Measurements from ENCODE around the gene SMCO3.

The SMCO3 gene

GRCh38 chr12:14844401-14844800, 30.4 kb upstream of the SMCO3 start:
- no peaks in the 10 kb centered on the region for H3K36me3 ChIP-seq (replicated peaks)
- no peak for TF ChIP-seq CTCF (IDR thresholded peaks at IDR 0.05; ENCODE audit: low read depth, low read length, missing control alignments)
- in situ Hi-C loops (cut with HindIII; ENCODE audit: low pct_ligation_motif_present, low sequenced_read_pairs) = no loop called here
- no peak overlapping the region for H3K27ac ChIP-seq
- no peak overlapping the region for H3K4me3 ChIP-seq (ENCODE audit: low read depth, low read length)
- DNase-seq = no peak
- H3K27me3 ChIP-seq (replicated peaks) = no peaks in the 10 kb centered on the region

GRCh38 chr12:14843425-14843887, 29.5 kb upstream of the SMCO3 start, which contains the start of gene ART4:
Gene ART4, minus strand, starts transcription at chr12:14843526. Its CDS starts 413 bp downstream, at chr12:14843113.
- H3K36me3 ChIP-seq (replicated peaks) = no peaks in the 10 kb centered on the region
- in situ Hi-C loops (cut with HindIII; ENCODE audit: low pct_ligation_motif_present, low sequenced_read_pairs) = no loop called here
- no peak for DNase-seq
- no peaks in the 10 kb centered on the region for H3K27me3 ChIP-seq (replicated peaks)
- no peak for TF ChIP-seq CTCF (IDR thresholded peaks at IDR 0.05; ENCODE audit: low read depth, low read length, missing control alignments)
- H3K27ac ChIP-seq = no peak within 1 kb of the TSS
- H3K4me3 ChIP-seq (ENCODE audit: low read depth, low read length) = no peak within 1 kb of the TSS

GRCh38 chr12:14842315-14842714, 28.3 kb upstream of the SMCO3 start:
- no peak for TF ChIP-seq CTCF (IDR thresholded peaks at IDR 0.05; ENCODE audit: low read depth, low read length, missing control alignments)
- H3K27ac ChIP-seq = no peak overlapping the region

GRCh38 chr12:14841761-14842160, 27.8 kb upstream of the SMCO3 start:
- in situ Hi-C loops (cut with HindIII; ENCODE audit: low pct_ligation_motif_present, low sequenced_read_pairs) = no loop called here
- DNase-seq = peak; percentile 62
- TF ChIP-seq CTCF (IDR thresholded peaks at IDR 0.05; ENCODE audit: low read depth, low read length, missing control alignments) = no peak
- Histone ChIP-seq H3K27me3 (replicated peaks) (no peaks in the 10 kb centered on the region), H3K27ac (no peak overlapping the region), H3K4me3 (ENCODE audit: low read depth, low read length) (no peak overlapping the region), H3K36me3 (replicated peaks) (no peaks in the 10 kb centered on the region)

More at GRCh38 chr12:14842315-14842714, 28.3 kb upstream of the SMCO3 start:
- no peak for DNase-seq
- in situ Hi-C loops (cut with HindIII; ENCODE audit: low pct_ligation_motif_present, low sequenced_read_pairs) = no loop called here
- Histone ChIP-seq H3K27me3 (replicated peaks) (no peaks in the 10 kb centered on the region), H3K36me3 (replicated peaks) (no peaks in the 10 kb centered on the region), H3K4me3 (ENCODE audit: low read depth, low read length) (no peak overlapping the region)

GRCh38 chr12:14840616-14841015, 26.6 kb upstream of the SMCO3 start:
- H3K27me3 ChIP-seq (replicated peaks) = no peaks in the 10 kb centered on the region
- H3K36me3 ChIP-seq (replicated peaks) = no peaks in the 10 kb centered on the region
- no peak overlapping the region for H3K27ac ChIP-seq
- in situ Hi-C loops (cut with HindIII; ENCODE audit: low pct_ligation_motif_present, low sequenced_read_pairs) = no loop called here
- DNase-seq = no peak
- no peak for TF ChIP-seq CTCF (IDR thresholded peaks at IDR 0.05; ENCODE audit: low read depth, low read length, missing control alignments)
- no peak overlapping the region for H3K4me3 ChIP-seq (ENCODE audit: low read depth, low read length)

GRCh38 chr12:14839262-14839661, 25.3 kb upstream of the SMCO3 start:
- TF ChIP-seq CTCF (IDR thresholded peaks at IDR 0.05; ENCODE audit: low read depth, low read length, missing control alignments) = no peak
- in situ Hi-C loops (cut with HindIII; ENCODE audit: low pct_ligation_motif_present, low sequenced_read_pairs) = no loop called here
- DNase-seq = no peak
- H3K27ac ChIP-seq = no peak overlapping the region
- H3K27me3 ChIP-seq (replicated peaks) = no peaks in the 10 kb centered on the region
- no peaks in the 10 kb centered on the region for H3K36me3 ChIP-seq (replicated peaks)
- H3K4me3 ChIP-seq (ENCODE audit: low read depth, low read length) = no peak overlapping the region
